NCI-H1417 (cell line): ENCODE measurements around the gene INTS13.
"Not testable (repeated sequence)": the region's sequence is repeated elsewhere in the genome, so short reads cannot be mapped to it uniquely, and the experiment has no call there.

Experiments used
- DNase-seq, 3 experiments: peaks; one replicate each; lab custom pipeline; 2025; lab: John Stamatoyannopoulos, UW

INTS13 gene

GRCh38 chr12:26937863-26938700, at the start of gene INTS13, which contains the start of gene FGFR1OP2:
INTS13 (minus strand) TSS chr12:26937981; CDS start chr12:26936803, 1,178 bp downstream.
FGFR1OP2 (plus strand) TSS chr12:26938470; CDS start chr12:26954159, 15,689 bp downstream.
- peak; percentile 98 to 100 (median 99) for DNase-seq

- DNase-seq, result no peak
Measured at GRCh38 chr12:26982866-26983265, 45.1 kb upstream of the INTS13 start.

- no peak for DNase-seq
Measured at GRCh38 chr12:26979733-26980132, 42.0 kb upstream of the INTS13 start.

GRCh38 chr12:26978801-26979200, 41.0 kb upstream of the INTS13 start:
- no peak for DNase-seq

GRCh38 chr12:26976687-26977086, 38.9 kb upstream of the INTS13 start:
- DNase-seq, result no peak

GRCh38 chr12:26971963-26972362, 34.2 kb upstream of the INTS13 start:
- no peak for DNase-seq

GRCh38 chr12:26970136-26970535, 32.4 kb upstream of the INTS13 start:
- DNase-seq, result no peak

- DNase-seq, result no peak
Measured at GRCh38 chr12:26966842-26967241, 29.1 kb upstream of the INTS13 start.

- no peak for DNase-seq
Measured at GRCh38 chr12:26963413-26963812, 25.6 kb upstream of the INTS13 start.

- no peak for DNase-seq
Measured at GRCh38 chr12:26961803-26962202, 24.0 kb upstream of the INTS13 start.

GRCh38 chr12:26961391-26961790, 23.6 kb upstream of the INTS13 start:
- not testable (repeated sequence) for DNase-seq

GRCh38 chr12:26954027-26954426, 16.2 kb upstream of the INTS13 start:
- DNase-seq, result no peak

- no peak for DNase-seq
Measured at GRCh38 chr12:26953447-26953846, 15.7 kb upstream of the INTS13 start.

- no peak for DNase-seq
Measured at GRCh38 chr12:26948309-26948708, 10.5 kb upstream of the INTS13 start.

- DNase-seq, result no peak
Measured at GRCh38 chr12:26941215-26941594, 3.4 kb upstream of the INTS13 start.

- no peak for DNase-seq
Measured at GRCh38 chr12:26940516-26941214, 2.9 kb upstream of the INTS13 start.

- no peak for DNase-seq
Measured at GRCh38 chr12:26939953-26940352, 2.2 kb upstream of the INTS13 start.

GRCh38 chr12:26939192-26939832, 1.5 kb upstream of the INTS13 start:
- peak in 2 of 3 experiments; percentile 25 to 66 for DNase-seq

GRCh38 chr12:26938701-26939062, 901 bp upstream of the INTS13 start:
- DNase-seq, result peak in 1 of 3 experiments; percentile 46

- DNase-seq, result no peak
Measured at GRCh38 chr12:26937443-26937862, 328 bp downstream of the INTS13 start.

- peak in 1 of 3 experiments; percentile 42 for DNase-seq
Measured at GRCh38 chr12:26936559-26937442, 980 bp downstream of the INTS13 start.
